Activated naive CD8-positive, alpha-beta T cell treated with anti-CD3 and anti-CD28 coated beads, Interleukin-2, amount 50 U/mL, for 24 hours (primary cell): Measurements from ENCODE around the gene RGS2.

ENCODE experiments used
- ATAC-seq: fragments of 150-1000 bp; cut with Tn5 transposase; one replicate; pipeline ENCODE4 v1.10.0; 2021
- DNase-seq: peaks from one replicate; pipeline ENCODE4 v3.0.0; 2021
- H3K27ac Mint-ChIP-seq: one replicate; pipeline ENCODE4 v1.8.0; 2021; ENCODE audit warnings: mild to moderate bottlenecking, mixed read lengths
- H3K27me3 Mint-ChIP-seq: one replicate; pipeline ENCODE4 v1.8.0; 2021; ENCODE audit warnings: mixed read lengths
- H3K36me3 Mint-ChIP-seq: one replicate; pipeline ENCODE4 v1.8.0; 2021; ENCODE audit warnings: low read depth, mixed read lengths
- H3K4me1 Mint-ChIP-seq: one replicate; pipeline ENCODE4 v1.8.0; 2021; ENCODE audit warnings: mixed read lengths
- H3K4me3 Mint-ChIP-seq: one replicate; pipeline ENCODE4 v1.8.0; 2021; ENCODE audit warnings: mild to moderate bottlenecking, moderate library complexity, mixed read lengths
- H3K9me3 Mint-ChIP-seq: one replicate; pipeline ENCODE4 v1.8.0; 2021; ENCODE audit warnings: mixed read lengths

RGS2 gene

DNA sequence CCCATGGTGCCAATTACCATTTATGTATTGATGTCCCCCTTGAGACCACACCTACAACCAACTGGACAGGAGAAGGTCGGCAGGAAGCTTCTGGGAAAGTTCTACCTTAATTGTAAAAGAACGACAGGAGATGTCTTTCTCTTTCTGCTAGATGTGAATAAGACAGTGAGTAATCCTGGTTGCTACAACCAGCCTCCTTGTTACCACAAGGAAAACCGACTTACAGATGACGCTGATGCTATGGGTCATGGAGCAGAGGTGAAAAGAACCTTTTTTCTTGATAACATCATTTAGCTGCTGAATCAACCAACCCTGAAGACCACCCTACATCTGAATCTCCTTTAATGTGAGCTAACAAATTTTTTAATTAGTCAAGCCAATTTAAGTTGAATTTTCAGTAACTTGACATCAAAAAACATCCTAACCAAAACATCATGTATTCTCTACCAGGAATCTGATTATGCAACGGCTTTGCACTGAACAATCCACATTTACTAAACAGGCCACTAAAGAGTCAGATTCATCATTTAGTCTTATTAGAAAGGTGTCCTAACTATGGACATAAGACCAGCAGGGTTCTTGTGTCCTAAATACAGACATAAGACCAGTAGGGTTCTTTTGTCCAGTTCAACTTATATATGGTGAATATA lies 23.0 kb downstream of the RGS2 start:
- no peak for DNase-seq
- H3K4me3 Mint-ChIP-seq: no peak overlapping the region
- H3K27ac Mint-ChIP-seq: no peak overlapping the region
- no peak for ATAC-seq
- peaks cover 6% of the 10 kb centered on the region for H3K27me3 Mint-ChIP-seq
- no peaks in the 10 kb centered on the region for H3K9me3 Mint-ChIP-seq
- H3K4me1 Mint-ChIP-seq: no peaks in the 10 kb centered on the region
- H3K36me3 Mint-ChIP-seq: no peaks in the 10 kb centered on the region

DNA sequence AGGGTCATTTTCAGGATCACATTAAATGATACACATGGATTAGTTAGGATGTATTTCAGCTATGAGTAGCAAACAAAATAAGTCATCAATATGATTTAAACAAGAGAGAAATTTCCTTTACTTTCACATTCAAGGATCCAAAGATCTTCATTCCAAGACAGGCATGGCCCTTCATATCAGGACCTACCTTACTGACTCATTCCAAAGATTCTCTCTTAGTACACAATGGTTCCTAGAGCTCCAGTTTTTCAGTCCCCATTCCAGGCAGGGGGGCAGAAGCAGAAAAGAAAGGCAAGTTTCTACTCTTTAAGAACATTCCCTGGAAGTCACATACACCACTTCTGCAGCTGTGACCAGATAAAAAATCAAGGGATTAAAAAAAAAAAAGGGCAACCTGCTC lies 23.7 kb downstream of the RGS2 start:
- Mint-ChIP-seq H3K36me3 (no peaks in the 10 kb centered on the region), H3K27ac (no peak overlapping the region), H3K27me3 (peaks cover 6% of the 10 kb centered on the region), H3K4me1 (no peaks in the 10 kb centered on the region), H3K9me3 (no peaks in the 10 kb centered on the region), H3K4me3 (no peak overlapping the region)
- DNase-seq (no peak), ATAC-seq (no peak)

DNA sequence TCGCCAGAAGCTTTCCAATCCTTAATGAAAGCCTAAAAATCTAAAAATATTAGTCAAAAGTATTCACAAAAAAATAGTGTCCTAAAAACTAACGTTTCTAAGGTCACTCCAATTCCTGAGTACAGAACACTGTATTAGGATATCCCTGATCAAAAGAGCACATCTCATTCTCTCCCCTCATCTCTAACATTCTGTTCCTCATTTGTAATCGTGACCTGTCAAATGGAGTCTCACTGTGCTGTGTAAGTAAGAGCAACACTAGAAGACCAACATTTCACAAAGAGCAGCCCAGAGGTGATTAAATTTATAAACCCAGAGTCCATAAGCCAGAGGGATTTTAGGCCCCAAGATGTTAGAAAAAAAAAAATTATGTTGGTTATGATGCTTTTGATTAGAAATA lies 26.3 kb downstream of the RGS2 start:
- no peaks in the 10 kb centered on the region for H3K4me1 Mint-ChIP-seq
- no peaks in the 10 kb centered on the region for H3K36me3 Mint-ChIP-seq
- H3K27ac Mint-ChIP-seq: no peak overlapping the region
- no peak overlapping the region for H3K4me3 Mint-ChIP-seq
- no peaks in the 10 kb centered on the region for H3K9me3 Mint-ChIP-seq
- DNase-seq (no peak), ATAC-seq (no peak)
- peaks cover 3% of the 10 kb centered on the region for H3K27me3 Mint-ChIP-seq

DNA sequence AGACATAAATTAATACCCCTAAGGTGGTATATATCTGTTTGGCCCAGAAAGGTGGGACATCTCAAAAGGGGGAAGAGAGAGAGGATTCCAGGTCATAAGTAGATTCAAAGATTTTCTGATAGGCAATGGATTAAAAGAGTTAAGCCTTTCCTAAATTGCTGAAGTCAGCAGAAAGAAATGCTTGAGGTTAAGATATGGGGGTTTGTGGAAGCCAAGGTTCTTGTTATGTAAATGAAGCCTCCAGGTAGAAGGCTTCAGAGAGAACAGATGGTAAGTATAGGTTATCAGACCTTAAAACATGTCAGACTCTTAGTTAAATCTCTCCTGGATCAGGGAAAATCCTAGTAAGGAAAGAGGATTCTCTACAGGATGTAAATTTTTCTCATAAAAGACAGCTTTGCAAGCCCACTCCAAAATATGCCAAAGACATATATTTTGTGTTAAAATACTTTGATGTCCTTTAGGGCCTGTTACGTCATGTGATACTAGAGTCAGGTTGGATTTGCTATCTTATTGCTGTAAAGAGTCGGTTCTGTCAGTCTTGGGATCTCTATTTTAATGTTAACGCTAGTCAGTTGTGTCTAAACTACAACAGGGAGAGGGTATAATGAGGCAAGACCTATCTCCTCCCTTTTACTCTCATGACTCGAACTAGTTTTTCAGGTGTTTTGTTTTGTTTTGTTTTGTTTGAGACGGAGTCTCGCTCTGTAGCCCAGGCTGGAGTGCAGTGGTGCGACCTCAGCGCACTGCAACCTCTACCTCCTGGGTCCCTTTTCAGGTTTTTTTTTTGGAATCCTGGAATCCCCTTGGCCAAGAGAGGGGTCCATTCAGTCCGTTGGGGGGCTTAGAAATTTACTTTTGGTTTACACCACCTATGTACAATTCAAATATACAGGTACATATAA lies 30.6 kb downstream of the RGS2 start:
- H3K9me3 Mint-ChIP-seq: no peaks in the 10 kb centered on the region

DNA sequence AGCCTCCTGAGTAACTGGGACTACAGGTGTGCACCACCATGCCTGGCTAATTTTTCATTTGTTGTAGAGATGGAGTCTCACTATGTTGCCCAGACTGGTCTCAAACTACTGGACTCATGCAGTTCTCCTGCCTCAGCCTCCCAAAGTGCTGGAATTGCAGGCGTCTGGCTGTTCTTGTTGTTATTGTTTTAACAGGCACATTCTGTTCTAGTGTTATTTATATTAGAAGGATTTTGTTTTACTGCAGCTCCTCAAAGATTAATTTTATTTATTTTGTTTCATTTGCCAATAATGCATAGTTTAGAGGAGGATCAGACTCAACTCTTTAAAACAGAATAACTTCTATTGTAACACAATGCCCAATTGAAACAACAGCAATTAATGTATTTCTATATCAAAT lies 35.5 kb downstream of the RGS2 start:
- H3K4me3 Mint-ChIP-seq: no peak overlapping the region
- H3K4me1 Mint-ChIP-seq: no peaks in the 10 kb centered on the region
- no peaks in the 10 kb centered on the region for H3K36me3 Mint-ChIP-seq
- no peak overlapping the region for H3K27ac Mint-ChIP-seq
- DNase-seq: no peak
- H3K27me3 Mint-ChIP-seq: peaks cover 5% of the 10 kb centered on the region
- no peak for ATAC-seq
- no peaks in the 10 kb centered on the region for H3K9me3 Mint-ChIP-seq

More for the DNA sequence above, 30.6 kb downstream of the RGS2 start:
- DNase-seq (no peak), ATAC-seq (no peak)
- Mint-ChIP-seq H3K4me1 (no peaks in the 10 kb centered on the region), H3K4me3 (no peak overlapping the region), H3K27ac (no peak overlapping the region), H3K27me3 (peaks cover 5% of the 10 kb centered on the region), H3K36me3 (no peaks in the 10 kb centered on the region)

DNA sequence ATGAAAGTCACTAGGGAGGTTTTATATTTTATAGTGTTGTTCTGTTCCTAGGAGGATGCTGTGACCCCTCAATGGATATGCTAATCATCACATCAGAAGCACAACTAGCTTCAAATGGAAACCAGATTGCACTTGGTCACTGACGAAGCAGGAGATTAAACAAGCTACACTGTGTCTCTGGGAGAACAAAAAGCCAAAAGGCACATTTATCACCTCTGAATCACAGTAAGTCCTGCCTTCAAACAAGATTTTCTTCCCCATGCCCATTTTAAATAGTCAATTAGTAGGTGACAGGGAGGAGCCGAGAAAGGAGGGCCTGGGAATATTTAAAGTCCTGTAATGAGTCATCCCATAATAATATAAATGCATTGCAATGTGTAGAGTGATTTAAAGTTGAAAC lies 38.1 kb downstream of the RGS2 start:
- H3K27ac Mint-ChIP-seq: no peak overlapping the region
- H3K4me1 Mint-ChIP-seq: no peaks in the 10 kb centered on the region
- no peak overlapping the region for H3K4me3 Mint-ChIP-seq
- ATAC-seq: no peak
- DNase-seq: no peak
- peaks cover 3% of the 10 kb centered on the region for H3K27me3 Mint-ChIP-seq
- no peaks in the 10 kb centered on the region for H3K9me3 Mint-ChIP-seq
- H3K36me3 Mint-ChIP-seq: no peaks in the 10 kb centered on the region

DNA sequence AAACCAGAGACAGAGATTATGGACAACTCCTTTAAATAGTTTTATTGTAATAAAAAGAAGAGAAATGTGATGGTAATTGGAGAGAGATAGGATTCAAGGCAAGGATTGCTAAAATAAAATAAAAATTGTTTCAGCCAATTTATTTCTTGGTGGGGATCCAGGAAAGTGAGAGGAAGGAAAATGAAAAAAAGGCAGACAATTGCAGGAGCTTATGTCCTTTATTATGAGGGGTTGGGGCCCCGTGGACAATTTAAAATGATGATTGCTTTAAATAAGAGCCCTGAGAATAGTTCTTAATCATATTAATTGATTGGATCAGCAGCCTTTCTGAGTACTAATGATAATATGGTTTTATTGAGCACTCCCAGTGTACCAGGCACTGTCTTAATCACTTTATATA lies 40.2 kb downstream of the RGS2 start:
- peaks cover 3% of the 10 kb centered on the region for H3K27me3 Mint-ChIP-seq
- no peak for DNase-seq
- no peaks in the 10 kb centered on the region for H3K36me3 Mint-ChIP-seq
- H3K4me3 Mint-ChIP-seq: no peak overlapping the region
- H3K4me1 Mint-ChIP-seq: no peaks in the 10 kb centered on the region
- no peak for ATAC-seq
- no peak overlapping the region for H3K27ac Mint-ChIP-seq
- H3K9me3 Mint-ChIP-seq: no peaks in the 10 kb centered on the region

DNA sequence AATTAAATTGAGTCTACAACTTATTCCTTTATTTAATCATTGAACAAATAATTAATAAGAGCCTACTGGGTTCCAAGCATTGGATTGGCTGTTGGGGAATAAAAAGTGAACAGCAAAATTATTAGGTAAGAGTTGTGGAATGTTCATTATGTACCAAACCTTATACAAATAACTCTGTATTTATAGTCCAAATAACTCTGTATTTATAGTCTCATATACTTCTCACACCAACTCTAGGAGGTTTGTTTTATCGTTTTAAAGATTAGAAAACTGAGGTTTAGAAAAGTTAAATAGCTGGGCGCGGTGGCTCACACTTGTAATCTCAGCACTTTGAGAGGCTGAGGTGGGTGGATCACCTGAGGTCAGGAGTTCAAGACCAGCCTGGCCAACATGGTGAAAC lies 40.6 kb downstream of the RGS2 start:
- H3K4me1 Mint-ChIP-seq: no peaks in the 10 kb centered on the region
- DNase-seq (no peak), ATAC-seq (no peak)
- H3K27ac Mint-ChIP-seq: no peak overlapping the region
- peaks cover 3% of the 10 kb centered on the region for H3K27me3 Mint-ChIP-seq
- H3K36me3 Mint-ChIP-seq: no peaks in the 10 kb centered on the region
- no peaks in the 10 kb centered on the region for H3K9me3 Mint-ChIP-seq
- H3K4me3 Mint-ChIP-seq: no peak overlapping the region

DNA sequence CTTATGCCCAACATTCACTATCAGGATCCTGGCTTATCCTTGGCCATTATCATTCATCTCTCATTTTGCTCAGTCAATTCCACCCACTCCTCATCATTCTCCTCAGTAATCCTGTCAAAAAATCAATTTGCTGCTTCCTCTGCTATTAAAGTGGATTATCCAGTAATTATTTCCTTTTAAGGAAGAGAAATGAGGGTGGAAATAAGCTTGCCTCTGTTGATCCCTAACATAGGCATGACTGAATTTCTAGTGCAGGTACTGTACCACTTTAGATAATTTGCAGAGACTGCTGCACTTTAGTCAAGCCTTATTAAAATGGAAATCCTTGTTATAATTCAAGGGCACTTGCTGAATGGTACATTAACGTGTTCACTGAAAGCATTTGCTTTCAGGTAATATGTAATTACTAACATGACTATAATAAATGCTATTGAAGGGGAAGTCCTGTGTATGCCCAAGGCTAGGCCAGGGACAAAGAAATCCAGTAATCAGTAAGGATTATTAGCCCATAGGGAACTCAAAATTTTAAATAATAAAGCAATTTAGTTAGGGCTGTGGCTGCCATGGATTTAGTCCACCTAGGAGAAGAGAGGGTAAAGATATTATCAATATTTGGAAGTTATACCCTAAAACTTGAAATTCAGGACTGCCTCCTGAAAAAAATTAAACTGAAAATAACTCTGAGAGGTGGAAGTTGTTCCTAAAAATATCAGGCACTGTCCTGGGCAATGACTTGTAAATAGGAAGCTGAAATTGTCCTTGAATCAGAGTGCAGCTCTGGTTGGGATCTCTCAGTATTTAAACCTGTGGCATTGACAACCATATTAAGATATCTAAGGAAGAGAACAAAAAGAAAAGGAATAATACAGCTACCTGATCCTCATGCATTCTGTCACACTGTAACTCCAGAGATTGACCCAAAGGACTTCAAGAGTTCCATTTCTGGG lies 43.4 kb downstream of the RGS2 start:
- no peaks in the 10 kb centered on the region for H3K4me1 Mint-ChIP-seq
- H3K27ac Mint-ChIP-seq: no peak overlapping the region
- no peaks in the 10 kb centered on the region for H3K9me3 Mint-ChIP-seq
- H3K27me3 Mint-ChIP-seq: no peaks in the 10 kb centered on the region
- no peak overlapping the region for H3K4me3 Mint-ChIP-seq
- no peaks in the 10 kb centered on the region for H3K36me3 Mint-ChIP-seq
- ATAC-seq (no peak), DNase-seq (no peak)

DNA sequence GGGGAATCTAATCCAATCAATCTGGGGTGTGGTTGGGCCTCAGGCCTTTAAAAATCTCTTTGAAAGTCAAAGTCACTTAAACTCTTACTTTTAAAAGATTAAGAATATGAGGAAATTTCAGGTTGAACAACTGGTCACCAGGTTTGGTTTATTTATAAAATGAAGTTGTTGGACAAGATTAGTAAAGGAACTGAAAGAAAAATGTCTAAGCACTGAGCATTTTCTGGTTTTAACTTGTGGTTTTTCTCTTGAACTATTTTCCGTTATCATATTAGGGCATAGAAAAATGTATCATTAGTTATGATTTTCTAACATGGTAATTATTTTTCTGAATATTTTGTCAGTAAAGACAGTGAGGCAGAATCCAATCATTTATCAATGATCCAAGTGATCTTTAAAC lies 49.6 kb downstream of the RGS2 start:
- no peaks in the 10 kb centered on the region for H3K27me3 Mint-ChIP-seq
- no peak for ATAC-seq

DNA sequence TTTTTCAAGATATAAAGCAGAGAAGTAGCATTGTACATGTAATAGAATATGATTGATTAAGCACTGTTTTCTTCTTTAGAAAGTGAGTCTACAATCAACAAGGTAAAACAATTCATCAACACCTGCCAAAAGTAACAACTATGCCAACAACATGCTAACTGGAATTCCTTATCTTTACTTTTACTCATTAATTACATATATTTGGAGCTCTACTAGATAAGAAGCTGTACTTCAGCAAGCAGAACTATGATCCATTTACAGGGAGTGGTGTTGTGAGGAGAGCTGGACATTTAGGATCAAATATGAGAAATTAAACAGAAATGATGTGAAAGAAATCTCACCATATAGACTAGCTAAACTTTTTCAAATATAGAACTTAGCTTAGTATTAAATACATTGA lies 51.0 kb downstream of the RGS2 start:
- Mint-ChIP-seq H3K27me3 (no peaks in the 10 kb centered on the region), H3K36me3 (no peaks in the 10 kb centered on the region), H3K4me3 (no peak overlapping the region), H3K27ac (no peak overlapping the region), H3K9me3 (no peaks in the 10 kb centered on the region), H3K4me1 (no peaks in the 10 kb centered on the region)
- DNase-seq (no peak), ATAC-seq (no peak)

More for the DNA sequence above, 49.6 kb downstream of the RGS2 start:
- H3K4me1 Mint-ChIP-seq: no peaks in the 10 kb centered on the region
- H3K27ac Mint-ChIP-seq: no peak overlapping the region
- no peaks in the 10 kb centered on the region for H3K36me3 Mint-ChIP-seq
- H3K9me3 Mint-ChIP-seq: no peaks in the 10 kb centered on the region
- DNase-seq: no peak
- H3K4me3 Mint-ChIP-seq: no peak overlapping the region

DNA sequence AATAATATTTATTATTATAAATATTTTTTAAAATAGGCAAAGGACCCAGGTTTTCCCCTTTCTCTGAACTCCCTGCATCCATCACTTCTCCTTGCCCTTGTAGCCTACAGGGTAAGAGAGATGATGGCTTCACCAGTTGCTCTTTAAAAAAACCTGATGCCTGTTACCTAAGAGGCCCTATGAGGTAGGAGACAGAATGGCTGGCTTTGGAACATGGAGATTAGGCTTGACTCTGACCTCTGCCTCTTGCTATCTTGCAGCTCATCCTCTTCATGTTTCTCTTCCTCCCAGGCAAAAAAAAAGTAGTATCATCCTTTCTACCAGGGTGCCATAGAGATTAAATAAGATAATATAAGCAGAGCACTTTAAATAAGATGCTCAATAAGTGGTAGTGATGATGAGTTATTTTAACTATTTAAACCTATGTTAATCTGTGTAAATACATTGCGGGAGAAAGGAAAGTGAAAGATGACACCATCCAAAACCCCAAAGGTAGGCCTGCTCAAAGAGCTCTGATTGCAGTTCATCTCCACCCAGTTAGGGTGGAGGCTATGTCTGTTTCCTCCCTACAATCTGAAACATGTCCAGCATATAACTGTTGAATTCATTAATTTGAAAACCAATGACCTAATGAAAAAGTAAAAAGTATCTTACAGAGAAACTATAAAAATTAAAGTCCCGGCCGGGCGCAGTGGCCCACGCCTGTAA lies 51.8 kb downstream of the RGS2 start:
- DNase-seq (no peak), ATAC-seq (no peak)
- no peak overlapping the region for H3K27ac Mint-ChIP-seq
- no peaks in the 10 kb centered on the region for H3K36me3 Mint-ChIP-seq
- H3K9me3 Mint-ChIP-seq: no peaks in the 10 kb centered on the region
- H3K4me3 Mint-ChIP-seq: no peak overlapping the region
- H3K27me3 Mint-ChIP-seq: no peaks in the 10 kb centered on the region
- no peaks in the 10 kb centered on the region for H3K4me1 Mint-ChIP-seq

DNA sequence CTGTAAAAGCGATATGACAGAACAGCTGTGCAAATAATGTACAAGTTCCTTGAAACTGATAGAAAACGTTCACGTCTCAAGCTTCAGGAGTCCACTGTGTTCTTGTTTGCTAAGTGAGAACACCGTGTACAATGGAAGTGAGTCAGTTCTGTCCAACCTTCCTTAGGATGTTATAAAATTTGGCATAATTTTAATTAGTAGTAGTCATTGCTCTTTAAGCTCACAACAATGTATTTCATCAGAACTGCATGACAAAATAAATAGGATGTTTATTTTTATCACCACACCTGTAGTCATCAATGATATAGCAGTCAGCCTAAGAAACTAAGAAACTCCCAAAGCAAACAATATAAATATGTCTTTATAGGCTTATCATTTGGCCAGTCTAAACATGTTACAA lies 53.0 kb downstream of the RGS2 start:
- DNase-seq: no peak
- no peaks in the 10 kb centered on the region for H3K4me1 Mint-ChIP-seq
- H3K4me3 Mint-ChIP-seq: no peak overlapping the region
- H3K27me3 Mint-ChIP-seq: no peaks in the 10 kb centered on the region
- no peak overlapping the region for H3K27ac Mint-ChIP-seq
- no peaks in the 10 kb centered on the region for H3K9me3 Mint-ChIP-seq
- ATAC-seq: no peak
- H3K36me3 Mint-ChIP-seq: no peaks in the 10 kb centered on the region
